Measurements from ENCODE around the gene LHFPL6. TPM values are rescaled to one million over a fixed set of nuclear protein-coding genes. Genes with fewer than 3 reads are reported as not detected.

Gene LHFPL6
- total RNA-seq, 1 donor from 2014 or later, result 5.3 TPM

DNA sequence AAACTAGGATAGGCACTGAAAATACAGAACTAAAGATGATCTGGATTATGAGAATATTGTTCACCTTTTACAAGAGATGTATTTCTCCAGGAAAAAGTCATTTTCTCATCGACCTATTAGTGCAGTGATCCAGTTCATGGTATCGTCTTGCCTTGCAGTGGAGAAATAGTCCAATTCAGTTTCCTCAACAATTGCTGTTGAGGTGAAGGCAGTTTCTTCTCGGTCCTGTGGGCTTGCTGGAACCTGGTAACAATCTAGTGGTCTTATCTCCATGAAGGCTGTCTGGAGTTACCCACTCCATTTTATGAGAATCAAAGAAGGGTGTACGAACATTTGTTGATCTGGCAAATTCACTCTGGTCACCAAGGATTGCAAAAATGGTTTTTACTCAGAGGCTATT, 266.8 kb downstream of the LHFPL6 start:
- no peak for FAIRE-seq

DNA sequence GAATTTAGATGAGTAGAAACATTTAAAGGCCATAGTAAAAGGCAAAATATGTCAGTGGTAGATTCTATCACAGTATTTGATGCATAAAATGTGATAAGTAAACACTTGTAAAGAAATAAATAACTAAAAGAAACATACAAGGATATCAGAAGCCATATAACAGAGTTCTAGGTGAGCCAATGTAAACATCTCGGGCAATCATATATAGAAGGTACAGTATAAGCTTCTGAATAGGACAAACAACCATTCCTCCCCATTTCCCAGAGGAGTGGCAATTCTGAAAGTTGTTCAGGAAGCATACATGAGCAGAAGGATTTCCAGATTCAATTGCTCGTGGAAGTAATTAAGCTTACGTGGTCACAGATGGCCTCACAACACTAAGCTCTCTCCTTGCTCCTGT, 267.3 kb downstream of the LHFPL6 start:
- H3K27me3 ChIP-seq (ENCODE audit: control insufficient read depth, insufficient read depth, low read length), result no peaks in the 10 kb centered on the region
- DNase-seq (ENCODE audit: low read depth), result no peak
- no peaks in the 10 kb centered on the region for H3K36me3 ChIP-seq (ENCODE audit: control insufficient read depth, insufficient read depth, low read length)
- FAIRE-seq, result no peak
- TF ChIP-seq, protein P1, sequence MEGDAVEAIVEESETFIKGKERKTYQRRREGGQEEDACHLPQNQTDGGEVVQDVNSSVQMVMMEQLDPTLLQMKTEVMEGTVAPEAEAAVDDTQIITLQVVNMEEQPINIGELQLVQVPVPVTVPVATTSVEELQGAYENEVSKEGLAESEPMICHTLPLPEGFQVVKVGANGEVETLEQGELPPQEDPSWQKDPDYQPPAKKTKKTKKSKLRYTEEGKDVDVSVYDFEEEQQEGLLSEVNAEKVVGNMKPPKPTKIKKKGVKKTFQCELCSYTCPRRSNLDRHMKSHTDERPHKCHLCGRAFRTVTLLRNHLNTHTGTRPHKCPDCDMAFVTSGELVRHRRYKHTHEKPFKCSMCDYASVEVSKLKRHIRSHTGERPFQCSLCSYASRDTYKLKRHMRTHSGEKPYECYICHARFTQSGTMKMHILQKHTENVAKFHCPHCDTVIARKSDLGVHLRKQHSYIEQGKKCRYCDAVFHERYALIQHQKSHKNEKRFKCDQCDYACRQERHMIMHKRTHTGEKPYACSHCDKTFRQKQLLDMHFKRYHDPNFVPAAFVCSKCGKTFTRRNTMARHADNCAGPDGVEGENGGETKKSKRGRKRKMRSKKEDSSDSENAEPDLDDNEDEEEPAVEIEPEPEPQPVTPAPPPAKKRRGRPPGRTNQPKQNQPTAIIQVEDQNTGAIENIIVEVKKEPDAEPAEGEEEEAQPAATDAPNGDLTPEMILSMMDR (IDR thresholded peaks at IDR 0.05; ENCODE audit: insufficient read depth, low read length, severe bottlenecking), result no peak
- no peak overlapping the region for H3K4me3 ChIP-seq (ENCODE audit: low read depth, low read length)

More for the DNA sequence above, 266.8 kb downstream of the LHFPL6 start:
- Histone ChIP-seq H3K36me3 (ENCODE audit: control insufficient read depth, insufficient read depth, low read length) (no peaks in the 10 kb centered on the region), H3K27me3 (ENCODE audit: control insufficient read depth, insufficient read depth, low read length) (no peaks in the 10 kb centered on the region), H3K4me3 (ENCODE audit: low read depth, low read length) (no peak overlapping the region)
- TF ChIP-seq, protein P1 (IDR thresholded peaks at IDR 0.05; ENCODE audit: insufficient read depth, low read length, severe bottlenecking), result no peak
- no peak for DNase-seq (ENCODE audit: low read depth)

DNA sequence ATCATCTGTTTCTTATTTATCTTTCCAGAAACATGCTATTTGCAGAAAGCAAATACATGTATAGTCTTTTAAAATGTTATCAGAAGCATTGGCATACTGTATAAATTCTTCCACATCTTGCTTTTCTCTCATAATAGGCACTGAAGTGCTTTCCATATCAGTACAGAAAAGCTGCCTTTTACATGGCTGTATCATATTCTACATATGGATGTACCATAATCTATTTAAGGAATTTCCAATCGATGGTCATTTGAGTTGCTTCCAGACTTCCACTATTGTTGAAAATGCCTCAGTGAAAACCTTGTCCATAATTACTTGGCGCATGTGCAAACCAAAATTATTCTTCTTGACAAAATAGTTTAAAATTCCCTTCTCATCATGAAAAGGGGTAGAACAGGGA, 272.5 kb downstream of the LHFPL6 start:
- FAIRE-seq (no peak), DNase-seq (ENCODE audit: low read depth) (no peak)
- Histone ChIP-seq H3K4me3 (ENCODE audit: low read depth, low read length) (no peak overlapping the region), H3K27me3 (ENCODE audit: control insufficient read depth, insufficient read depth, low read length) (no peaks in the 10 kb centered on the region), H3K36me3 (ENCODE audit: control insufficient read depth, insufficient read depth, low read length) (no peaks in the 10 kb centered on the region)
- TF ChIP-seq, protein P1 (IDR thresholded peaks at IDR 0.05; ENCODE audit: insufficient read depth, low read length, severe bottlenecking), result no peak

DNA sequence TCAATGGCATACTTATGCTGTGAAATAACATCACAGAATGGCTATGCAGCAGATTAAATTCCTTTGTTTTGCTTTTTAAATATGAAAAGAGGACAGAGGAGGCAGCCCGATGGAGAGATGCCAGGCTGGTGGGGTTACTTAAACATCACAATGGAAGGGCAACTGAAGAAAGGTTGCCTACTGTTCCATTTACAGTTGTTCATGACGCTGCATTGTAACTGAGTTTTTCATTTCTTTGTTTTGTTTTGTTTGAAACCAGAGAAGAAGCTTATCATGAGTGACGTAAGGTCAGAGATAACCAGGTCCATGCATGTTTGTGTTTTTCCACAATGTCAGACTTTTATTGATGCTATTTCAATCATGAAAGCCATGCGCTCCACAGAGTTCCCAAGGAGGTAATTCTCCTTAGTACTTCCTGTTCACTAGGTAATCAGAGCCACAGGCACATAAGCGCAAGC, 273.8 kb downstream of the LHFPL6 start:
- TF ChIP-seq, protein P1 (IDR thresholded peaks at IDR 0.05; ENCODE audit: insufficient read depth, low read length, severe bottlenecking), result no peak
- Histone ChIP-seq H3K4me3 (ENCODE audit: low read depth, low read length) (no peak overlapping the region), H3K36me3 (ENCODE audit: control insufficient read depth, insufficient read depth, low read length) (no peaks in the 10 kb centered on the region), H3K27me3 (ENCODE audit: control insufficient read depth, insufficient read depth, low read length) (no peaks in the 10 kb centered on the region)
- FAIRE-seq (no peak), DNase-seq (ENCODE audit: low read depth) (no peak)

DNA sequence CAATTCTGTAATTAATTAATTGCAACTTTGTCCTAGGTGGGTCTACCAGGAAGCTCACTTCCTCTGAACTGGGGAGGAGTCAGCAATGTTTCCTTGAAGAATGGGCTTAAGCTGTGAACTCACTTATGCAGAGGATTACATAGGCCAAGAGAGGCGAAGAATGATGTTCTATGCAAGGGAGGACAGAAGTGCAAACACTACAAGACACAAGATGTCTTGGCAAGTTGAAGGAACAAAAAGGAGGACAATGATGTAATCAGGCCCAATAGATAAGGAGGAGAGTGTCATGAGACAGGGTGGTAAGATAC, 275.9 kb downstream of the LHFPL6 start:
- FAIRE-seq (no peak), DNase-seq (ENCODE audit: low read depth) (no peak)
- no peak overlapping the region for H3K4me3 ChIP-seq (ENCODE audit: low read depth, low read length)
- TF ChIP-seq, protein P1 (IDR thresholded peaks at IDR 0.05; ENCODE audit: insufficient read depth, low read length, severe bottlenecking), result no peak
- H3K36me3 ChIP-seq (ENCODE audit: control insufficient read depth, insufficient read depth, low read length), result no peaks in the 10 kb centered on the region
- H3K27me3 ChIP-seq (ENCODE audit: control insufficient read depth, insufficient read depth, low read length), result no peaks in the 10 kb centered on the region

DNA sequence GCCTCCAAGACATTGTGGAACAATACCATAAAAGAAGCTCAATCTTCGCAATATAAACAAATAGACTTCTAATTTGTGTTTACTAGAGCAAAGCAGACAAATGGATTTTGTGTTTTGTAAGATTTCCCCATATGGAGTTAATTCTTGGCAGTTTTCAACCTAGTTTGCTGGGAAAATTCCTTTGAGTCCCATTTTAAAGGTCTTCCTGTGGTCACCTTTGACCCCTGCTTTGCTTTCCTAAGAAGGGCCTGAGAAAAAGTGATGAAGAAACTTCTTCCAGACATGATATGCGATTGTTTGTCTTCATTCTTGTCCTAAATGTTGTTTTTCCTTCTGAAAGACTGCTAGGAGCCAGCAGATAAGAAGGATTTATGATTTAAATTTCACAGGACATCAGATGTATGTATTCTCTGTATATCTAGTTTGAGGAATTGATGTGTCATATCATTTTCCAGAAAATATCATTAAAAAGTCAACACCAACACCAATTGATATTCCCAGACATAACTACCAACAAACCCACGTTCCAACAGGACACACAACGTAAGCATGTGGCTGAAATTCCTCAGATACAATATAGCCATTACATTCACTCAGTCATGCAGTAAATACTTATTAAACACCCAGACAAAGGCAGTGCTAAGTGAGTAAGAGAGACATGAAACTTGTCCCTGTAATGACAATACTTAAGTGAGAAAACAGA, 276.4 kb downstream of the LHFPL6 start:
- DNase-seq (ENCODE audit: low read depth) (no peak), FAIRE-seq (no peak)
- TF ChIP-seq, protein P1 (IDR thresholded peaks at IDR 0.05; ENCODE audit: insufficient read depth, low read length, severe bottlenecking), result no peak
- Histone ChIP-seq H3K27me3 (ENCODE audit: control insufficient read depth, insufficient read depth, low read length) (no peaks in the 10 kb centered on the region), H3K36me3 (ENCODE audit: control insufficient read depth, insufficient read depth, low read length) (no peaks in the 10 kb centered on the region), H3K4me3 (ENCODE audit: low read depth, low read length) (no peak overlapping the region)
